ENCODE results near the gene ZMYM2.
A peak's percentile ranks its signal among the peaks of the same experiment; 100 is the strongest.

ZMYM2 gene

DNA sequence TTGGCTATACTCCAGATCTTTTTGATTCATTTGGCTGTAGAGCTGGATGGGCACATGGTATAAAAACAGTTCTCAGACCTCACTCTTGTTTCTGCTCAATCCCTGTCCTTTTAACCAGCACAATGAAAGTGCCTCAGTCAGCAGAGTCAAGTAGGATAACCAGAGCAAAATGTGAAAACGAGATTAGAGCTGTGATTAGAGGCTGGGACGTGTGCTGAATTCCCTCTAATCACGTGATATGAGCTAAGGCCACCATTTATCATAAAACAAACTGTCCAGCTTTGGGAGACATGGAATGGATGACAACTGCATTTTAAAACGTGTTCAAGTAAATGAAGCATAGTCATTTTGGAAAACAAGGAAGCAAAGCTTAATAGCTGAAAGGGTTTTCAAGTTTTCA is 148.2 kb downstream of the ZMYM2 start:
- Histone ChIP-seq H3K27me3 (ENCODE audit: control insufficient read depth, insufficient read depth, low read length) (no peaks in the 10 kb centered on the region), H3K9me3 (ENCODE audit: control insufficient read depth, insufficient read depth, low read length) (no peaks in the 10 kb centered on the region), H3K4me1 (ENCODE audit: control insufficient read depth, insufficient read depth, low read length) (peaks cover 11% of the 10 kb centered on the region), H3K9ac (ENCODE audit: low read depth, low read length) (no peak overlapping the region), H3K36me3 (ENCODE audit: control insufficient read depth, insufficient read depth, low read length) (no peaks in the 10 kb centered on the region), H3K27ac (ENCODE audit: low read depth, low read length) (peak overlapping the region; percentile 25), H3K4me3 (ENCODE audit: low read depth, low read length) (no peak overlapping the region)

DNA sequence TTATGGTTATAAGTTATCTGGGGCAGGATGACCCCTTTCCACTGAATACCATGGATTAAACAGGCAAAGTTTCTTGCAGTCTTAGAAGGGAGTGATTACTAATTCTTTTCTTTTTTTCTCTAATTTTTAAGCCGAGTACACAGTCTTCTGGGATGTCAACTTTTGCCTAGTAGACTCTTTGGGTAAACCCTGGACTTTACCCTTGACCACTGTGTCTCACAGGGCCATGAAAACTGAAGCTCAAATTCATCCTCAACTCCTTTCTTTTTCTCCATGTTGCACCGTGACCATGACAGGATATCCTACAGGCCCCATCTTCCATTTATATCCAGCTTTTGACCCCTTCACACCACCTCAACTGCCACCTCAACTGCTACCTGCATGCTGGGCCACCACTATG is 150.5 kb downstream of the ZMYM2 start:
- no peak overlapping the region for H3K9ac ChIP-seq (ENCODE audit: low read depth, low read length)
- H3K4me3 ChIP-seq (ENCODE audit: low read depth, low read length), result no peak overlapping the region
- no peaks in the 10 kb centered on the region for H3K36me3 ChIP-seq (ENCODE audit: control insufficient read depth, insufficient read depth, low read length)
- no peak overlapping the region for H3K27ac ChIP-seq (ENCODE audit: low read depth, low read length)
- peaks cover 11% of the 10 kb centered on the region for H3K4me1 ChIP-seq (ENCODE audit: control insufficient read depth, insufficient read depth, low read length)
- H3K9me3 ChIP-seq (ENCODE audit: control insufficient read depth, insufficient read depth, low read length), result no peaks in the 10 kb centered on the region
- no peaks in the 10 kb centered on the region for H3K27me3 ChIP-seq (ENCODE audit: control insufficient read depth, insufficient read depth, low read length)

DNA sequence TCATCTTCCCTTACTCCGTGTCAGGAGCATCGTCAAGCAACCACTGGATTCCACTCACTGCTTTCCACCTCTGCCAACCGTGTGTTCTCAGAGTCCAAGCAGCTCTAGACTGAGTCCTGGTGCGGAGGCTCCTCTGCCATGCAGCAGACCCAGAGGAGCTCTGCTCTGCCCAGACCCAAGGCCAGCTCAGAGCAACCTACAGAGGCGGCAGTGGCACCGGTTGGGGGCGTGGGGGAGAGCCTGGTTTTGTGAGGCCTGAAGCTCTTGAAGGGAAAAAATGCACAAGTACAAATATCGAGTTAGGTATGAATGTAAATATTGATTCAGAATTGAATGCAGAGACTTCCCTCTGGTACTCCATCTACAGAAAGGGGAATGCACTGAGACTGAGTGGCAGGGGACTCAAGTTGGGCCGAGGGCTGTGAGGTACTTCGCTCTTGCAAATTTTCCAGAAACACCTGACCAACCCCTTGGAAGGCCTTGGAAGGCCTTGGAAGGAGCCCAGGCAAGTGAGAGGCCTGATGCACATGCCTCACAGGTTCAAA is 155.6 kb downstream of the ZMYM2 start:
- peaks cover 2% of the 10 kb centered on the region; the same call in 1 of the 2 replicates for H3K4me1 ChIP-seq (ENCODE audit: control insufficient read depth, insufficient read depth, low read length)
- H3K27me3 ChIP-seq (ENCODE audit: control insufficient read depth, insufficient read depth, low read length), result no peaks in the 10 kb centered on the region; the same call in 1 of the 2 replicates
- H3K9ac ChIP-seq (ENCODE audit: low read depth, low read length), result no peak overlapping the region
- no peak overlapping the region for H3K27ac ChIP-seq (ENCODE audit: low read depth, low read length)
- no peaks in the 10 kb centered on the region for H3K36me3 ChIP-seq (ENCODE audit: control insufficient read depth, insufficient read depth, low read length)
- no peak overlapping the region for H3K4me3 ChIP-seq (ENCODE audit: low read depth, low read length)
- no peaks in the 10 kb centered on the region for H3K9me3 ChIP-seq (ENCODE audit: control insufficient read depth, insufficient read depth, low read length)

DNA sequence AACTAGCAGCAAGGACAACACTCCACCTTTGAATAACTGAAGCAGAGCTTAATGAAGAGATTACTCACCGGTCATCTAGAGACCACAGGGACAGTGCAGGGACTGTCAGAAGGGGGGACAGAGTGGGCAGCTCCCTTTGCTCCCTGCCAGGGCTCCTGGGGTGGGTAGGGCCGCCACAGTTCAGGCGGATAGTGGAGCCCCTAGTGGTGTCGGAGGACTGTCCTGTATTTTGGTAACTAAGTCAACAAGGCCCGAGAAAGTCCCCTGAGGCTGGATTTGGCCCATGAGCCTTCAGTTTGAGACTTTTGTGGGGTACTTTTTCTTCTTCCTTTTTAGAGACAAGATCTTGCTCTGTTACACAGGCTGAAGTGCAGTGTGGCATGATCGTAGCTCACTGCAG is 157.7 kb downstream of the ZMYM2 start:
- H3K27ac ChIP-seq (ENCODE audit: low read depth, low read length), result no peak overlapping the region
- peaks cover 16% of the 10 kb centered on the region; the same call in 1 of the 2 replicates for H3K4me1 ChIP-seq (ENCODE audit: control insufficient read depth, insufficient read depth, low read length)
- H3K4me3 ChIP-seq (ENCODE audit: low read depth, low read length), result no peak overlapping the region
- H3K27me3 ChIP-seq (ENCODE audit: control insufficient read depth, insufficient read depth, low read length), result no peaks in the 10 kb centered on the region; the same call in 1 of the 2 replicates
- H3K9ac ChIP-seq (ENCODE audit: low read depth, low read length), result no peak overlapping the region
- H3K9me3 ChIP-seq (ENCODE audit: control insufficient read depth, insufficient read depth, low read length), result no peaks in the 10 kb centered on the region
- H3K36me3 ChIP-seq (ENCODE audit: control insufficient read depth, insufficient read depth, low read length), result no peaks in the 10 kb centered on the region

DNA sequence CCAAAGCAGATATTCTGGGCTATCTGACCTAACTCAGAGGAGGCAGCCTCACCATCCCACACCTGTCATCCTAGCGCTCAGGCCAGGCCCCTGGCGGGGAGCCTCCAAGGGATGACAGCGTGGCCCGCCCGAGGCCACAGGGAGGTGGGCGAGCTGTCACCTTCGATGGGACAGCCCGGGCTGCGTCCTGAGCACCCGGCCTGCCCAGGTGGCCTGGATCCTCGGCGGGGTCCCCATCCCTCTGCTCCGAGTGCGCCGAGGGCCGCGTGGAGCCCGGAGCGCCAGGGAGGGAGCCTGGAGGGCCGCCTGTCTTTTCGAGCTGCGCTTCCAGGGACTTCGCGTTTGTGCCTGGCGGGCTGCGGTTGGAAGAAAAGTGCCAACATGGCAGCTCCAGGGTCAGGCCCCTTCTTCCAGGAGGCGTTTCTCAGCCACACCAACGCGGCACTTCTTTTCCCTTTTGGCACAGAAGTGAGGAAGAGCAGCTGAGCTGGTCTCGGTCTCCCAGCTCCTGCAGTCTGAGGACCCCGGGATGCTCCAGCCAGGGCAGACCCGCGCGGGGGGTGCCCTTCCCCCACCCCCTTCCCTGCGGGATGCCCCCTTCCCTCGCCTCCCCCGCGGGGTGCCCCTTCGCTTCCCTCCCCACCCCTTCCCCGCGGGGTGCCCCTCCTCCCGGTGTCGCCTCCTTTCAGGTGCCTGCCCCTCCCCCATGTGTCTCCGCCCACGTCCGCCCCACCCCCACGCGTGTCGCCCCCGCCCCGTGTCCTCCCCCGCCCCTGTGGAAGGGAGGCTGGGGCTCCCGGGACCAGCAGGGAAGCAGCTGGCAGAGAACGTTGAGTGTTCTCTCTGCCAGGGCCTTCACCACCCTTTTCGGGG is 160.0 kb downstream of the ZMYM2 start:
- Histone ChIP-seq H3K4me3 (ENCODE audit: low read depth, low read length) (peak overlapping the region; percentile 72), H3K9ac (ENCODE audit: low read depth, low read length) (no peak overlapping the region), H3K9me3 (ENCODE audit: control insufficient read depth, insufficient read depth, low read length) (no peaks in the 10 kb centered on the region), H3K27me3 (ENCODE audit: control insufficient read depth, insufficient read depth, low read length) (no peaks in the 10 kb centered on the region; the same call in 1 of the 2 replicates), H3K27ac (ENCODE audit: low read depth, low read length) (no peak overlapping the region), H3K36me3 (ENCODE audit: control insufficient read depth, insufficient read depth, low read length) (no peaks in the 10 kb centered on the region), H3K4me1 (ENCODE audit: control insufficient read depth, insufficient read depth, low read length) (peaks cover 22% of the 10 kb centered on the region; the same call in 1 of the 2 replicates)

DNA sequence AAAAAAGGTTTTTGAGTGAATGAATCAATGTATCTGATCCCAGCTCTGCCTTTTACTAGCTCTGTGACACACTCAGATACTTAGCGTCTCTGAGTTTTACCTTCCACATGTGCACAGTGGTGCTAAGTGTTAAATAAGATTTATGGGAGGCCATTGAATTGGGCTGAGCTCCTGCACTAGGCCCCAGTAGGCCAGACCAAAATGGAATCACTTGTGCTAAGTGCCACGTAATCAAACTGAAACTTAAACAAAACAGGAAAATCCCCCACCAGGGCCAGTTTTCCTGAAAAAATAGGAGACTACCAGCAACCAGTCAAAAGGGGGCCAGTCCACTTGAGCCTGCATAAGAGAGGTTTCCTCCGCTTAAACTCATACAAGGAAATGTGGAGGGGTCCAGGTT is 161.4 kb downstream of the ZMYM2 start:
- Histone ChIP-seq H3K4me3 (ENCODE audit: low read depth, low read length) (no peak overlapping the region), H3K9ac (ENCODE audit: low read depth, low read length) (no peak overlapping the region), H3K9me3 (ENCODE audit: control insufficient read depth, insufficient read depth, low read length) (no peaks in the 10 kb centered on the region), H3K36me3 (ENCODE audit: control insufficient read depth, insufficient read depth, low read length) (no peaks in the 10 kb centered on the region), H3K27me3 (ENCODE audit: control insufficient read depth, insufficient read depth, low read length) (no peaks in the 10 kb centered on the region; the same call in 1 of the 2 replicates), H3K27ac (ENCODE audit: low read depth, low read length) (no peak overlapping the region), H3K4me1 (ENCODE audit: control insufficient read depth, insufficient read depth, low read length) (peaks cover 22% of the 10 kb centered on the region; the same call in 1 of the 2 replicates)

DNA sequence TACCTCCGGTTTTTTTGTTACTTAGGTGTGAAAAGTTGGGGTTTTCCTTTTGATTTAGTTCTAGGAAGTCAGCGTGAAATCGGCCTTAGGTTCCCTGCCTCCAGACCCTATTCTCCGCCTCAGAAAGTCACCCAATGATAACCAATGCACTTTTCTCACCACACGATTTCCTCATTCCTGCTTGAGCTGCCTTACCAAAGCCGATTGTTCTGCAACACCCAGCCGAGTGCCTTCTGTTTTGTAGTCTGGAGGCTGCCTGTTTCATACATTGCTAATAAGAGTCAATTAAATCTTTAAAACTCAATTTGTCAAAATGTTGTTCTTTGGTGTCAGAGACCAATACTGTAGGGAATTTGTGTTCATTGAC is 162.6 kb downstream of the ZMYM2 start:
- Histone ChIP-seq H3K27ac (ENCODE audit: low read depth, low read length) (no peak overlapping the region), H3K36me3 (ENCODE audit: control insufficient read depth, insufficient read depth, low read length) (no peaks in the 10 kb centered on the region), H3K9ac (ENCODE audit: low read depth, low read length) (no peak overlapping the region), H3K27me3 (ENCODE audit: control insufficient read depth, insufficient read depth, low read length) (peaks cover 3% of the 10 kb centered on the region), H3K4me3 (ENCODE audit: low read depth, low read length) (no peak overlapping the region), H3K4me1 (ENCODE audit: control insufficient read depth, insufficient read depth, low read length) (peaks cover 22% of the 10 kb centered on the region; the same call in 1 of the 2 replicates), H3K9me3 (ENCODE audit: control insufficient read depth, insufficient read depth, low read length) (no peaks in the 10 kb centered on the region)

DNA sequence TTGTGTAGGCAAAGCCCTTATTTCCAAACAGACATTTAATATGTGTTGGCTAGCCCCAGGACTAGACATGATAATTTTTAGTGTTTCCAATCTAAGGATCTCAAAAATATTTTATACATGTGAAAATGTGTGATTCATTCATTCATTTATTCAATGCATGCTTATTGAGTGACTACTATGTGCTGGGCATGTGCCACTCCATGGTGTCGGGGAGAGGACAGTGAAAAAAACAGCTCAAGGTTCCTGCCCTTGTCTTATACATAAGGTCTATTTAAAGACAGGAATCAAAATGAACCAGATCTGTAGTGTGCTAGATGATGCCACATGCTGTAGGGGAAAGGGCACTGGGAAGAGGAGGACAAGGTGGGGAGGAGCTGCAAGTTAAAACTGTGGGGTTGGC is 165.8 kb downstream of the ZMYM2 start:
- Histone ChIP-seq H3K27me3 (ENCODE audit: control insufficient read depth, insufficient read depth, low read length) (peaks cover 23% of the 10 kb centered on the region), H3K27ac (ENCODE audit: low read depth, low read length) (no peak overlapping the region), H3K36me3 (ENCODE audit: control insufficient read depth, insufficient read depth, low read length) (no peaks in the 10 kb centered on the region), H3K9me3 (ENCODE audit: control insufficient read depth, insufficient read depth, low read length) (no peaks in the 10 kb centered on the region), H3K4me1 (ENCODE audit: control insufficient read depth, insufficient read depth, low read length) (peaks cover 24% of the 10 kb centered on the region; the same call in 1 of the 2 replicates), H3K9ac (ENCODE audit: low read depth, low read length) (no peak overlapping the region), H3K4me3 (ENCODE audit: low read depth, low read length) (no peak overlapping the region)

DNA sequence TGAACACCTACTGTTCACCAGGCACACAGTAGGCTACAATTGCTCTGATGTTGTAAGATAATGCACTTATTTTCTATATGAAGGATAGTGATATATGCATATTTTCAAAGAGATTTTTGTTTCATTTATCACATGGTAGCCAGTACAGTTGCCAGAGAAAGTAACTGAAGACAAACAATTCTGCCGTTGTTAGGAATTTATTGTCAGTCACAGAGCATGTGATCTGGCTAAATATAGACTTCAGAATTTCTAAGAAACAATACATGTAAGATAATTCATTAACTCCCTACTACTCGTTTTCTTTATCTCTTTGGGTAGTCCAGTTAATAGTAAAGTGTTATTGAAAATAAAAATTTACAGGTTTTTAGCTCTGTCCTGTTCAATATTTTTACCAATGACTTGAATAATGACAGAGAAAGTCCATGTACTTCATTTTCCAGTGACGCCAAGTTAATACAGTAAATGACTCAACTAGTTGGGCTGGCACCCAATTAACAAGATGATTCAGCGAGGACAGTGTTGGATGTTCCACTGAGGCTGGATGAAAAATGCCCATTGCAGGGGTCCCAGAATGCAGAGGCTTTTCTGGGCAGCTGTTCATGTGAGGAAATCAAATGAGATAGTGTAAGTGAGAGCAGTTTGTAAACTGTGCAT is 166.7 kb downstream of the ZMYM2 start:
- Histone ChIP-seq H3K36me3 (ENCODE audit: control insufficient read depth, insufficient read depth, low read length) (no peaks in the 10 kb centered on the region), H3K4me1 (ENCODE audit: control insufficient read depth, insufficient read depth, low read length) (peaks cover 16% of the 10 kb centered on the region; the same call in 1 of the 2 replicates), H3K4me3 (ENCODE audit: low read depth, low read length) (no peak overlapping the region), H3K9me3 (ENCODE audit: control insufficient read depth, insufficient read depth, low read length) (no peaks in the 10 kb centered on the region), H3K27ac (ENCODE audit: low read depth, low read length) (no peak overlapping the region), H3K9ac (ENCODE audit: low read depth, low read length) (no peak overlapping the region), H3K27me3 (ENCODE audit: control insufficient read depth, insufficient read depth, low read length) (peaks cover 32% of the 10 kb centered on the region)

DNA sequence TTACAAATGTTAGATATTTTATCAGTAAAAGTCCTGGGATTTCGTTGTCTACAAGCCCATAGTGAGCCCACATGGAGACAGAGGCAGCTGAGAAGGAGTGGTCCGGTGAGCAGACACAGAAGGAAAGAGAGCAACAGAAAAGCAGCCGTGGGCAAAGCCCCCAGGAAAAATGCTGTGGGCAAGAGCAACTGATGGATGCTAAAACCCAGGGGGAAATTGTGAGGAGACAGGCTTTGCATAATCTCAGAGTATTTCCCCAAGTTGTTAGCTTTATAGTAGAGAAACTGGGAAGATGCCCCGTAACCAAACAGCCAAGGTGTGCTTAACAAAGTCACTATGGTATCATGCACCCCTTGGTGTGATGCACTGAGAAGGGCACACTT is 167.2 kb downstream of the ZMYM2 start:
- peaks cover 13% of the 10 kb centered on the region; the same call in 1 of the 2 replicates for H3K4me1 ChIP-seq (ENCODE audit: control insufficient read depth, insufficient read depth, low read length)
- no peak overlapping the region for H3K4me3 ChIP-seq (ENCODE audit: low read depth, low read length)
- no peaks in the 10 kb centered on the region for H3K9me3 ChIP-seq (ENCODE audit: control insufficient read depth, insufficient read depth, low read length)
- H3K27me3 ChIP-seq (ENCODE audit: control insufficient read depth, insufficient read depth, low read length), result peaks cover 38% of the 10 kb centered on the region
- no peak overlapping the region for H3K9ac ChIP-seq (ENCODE audit: low read depth, low read length)
- no peaks in the 10 kb centered on the region for H3K36me3 ChIP-seq (ENCODE audit: control insufficient read depth, insufficient read depth, low read length)
- H3K27ac ChIP-seq (ENCODE audit: low read depth, low read length), result no peak overlapping the region
